Sigmoid colon (tissue), 7 donors: ENCODE measurements around the gene MKRN1. TPM values are rescaled to one million over a fixed set of nuclear protein-coding genes. Genes with fewer than 3 reads are reported as not detected.

Experiments
- DNase-seq: peaks from one replicate; pipeline ENCODE4 v3.0.0-alpha.2; 2019
- H3K27ac ChIP-seq, 4 donors: fragments of 200-600 bp; sonication (generic); one replicate each; pipeline ENCODE4 v1.5.1; 2016 to 2019; ENCODE audit warnings: mild to moderate bottlenecking in 1 of 4
- H3K27me3 ChIP-seq, 3 donors: fragments of 200-600 bp; sonication (generic); one replicate each; pipeline ENCODE4 v1.5.1; 2019; ENCODE audit warnings: mild to moderate bottlenecking in 1 of 3
- H3K36me3 ChIP-seq, 4 donors: fragments of 200-600 bp; sonication (generic); one replicate each; pipeline ENCODE4 v1.5.1; 2016 to 2019
- H3K4me1 ChIP-seq, 4 donors: fragments of 200-600 bp; sonication (generic); one replicate each; pipeline ENCODE4 v1.5.1; 2017 to 2019
- H3K4me3 ChIP-seq, 4 donors: fragments of 200-600 bp; sonication (generic); one replicate each; pipeline ENCODE4 v1.5.1; 2017 to 2019; ENCODE audit warnings: mild to moderate bottlenecking in 2 of 4, moderate library complexity in 1 of 4
- H3K9me3 ChIP-seq, 4 donors: fragments of 200-600 bp in 3 of 4; sonication (generic) in 3 of 4; one replicate each; pipeline versions ENCODE4 v1.5.1 to v1.6.1; 2013 to 2019
- EP300 ChIP-seq, 4 donors: sonication (generic); formaldehyde crosslinking; IDR thresholded peaks; one replicate each; pipeline ENCODE4 v1.6.1; 2017; ENCODE audit warnings: antibody characterized with exemption in 4 of 4
- POLR2A ChIP-seq, 2 donors: fragments of 450-650 bp; IDR thresholded peaks; one replicate each; pipeline ENCODE4 v1.6.1; 2016; ENCODE audit warnings: antibody characterized with exemption in 2 of 2, mild to moderate bottlenecking in 2 of 2, moderate library complexity in 2 of 2
- POLR2AphosphoS5 ChIP-seq, 4 donors: sonication (generic); formaldehyde crosslinking; IDR thresholded peaks; one replicate each; pipeline ENCODE4 v1.6.1; 2017; ENCODE audit warnings: antibody characterized with exemption in 4 of 4
- WGBS, 2 donors: extraction: QIAGEN DNeasy Blood & Tissue Kit; methylation state at CpG; one replicate each; pipeline ENCODE4 v1.1.7; 2013; 5-methylcytosine and 5-hydroxymethylcytosine counted together
- intact Hi-C: fragments of 100-400 bp; cut with DNase I; formaldehyde crosslinking; loops from one replicate; pipeline ENCODE4 v1.15.1; 2023
- polyA plus RNA-seq, 3 donors: library from polyadenylated mRNA; stranded (reverse); fragments of 200-250 nt; gene quantifications; one replicate each; pipeline ENCODE4 v1.2.3, GENCODE V29; 2013
- total RNA-seq, 4 donors: library from RNA; depleted of rRNA; stranded (reverse); fragments of >200 nt; gene quantifications; one replicate each; pipeline ENCODE4 v1.1.0, GENCODE V29; 2016
- TF ChIP-seq, protein P1 (sequence below), 4 experiments: fragments of 450-650 bp in 3 of 4; fragments of 200-600 bp in 1 of 4; IDR thresholded peaks; one replicate each; pipeline ENCODE4 v1.5.1; 2016 to 2019; ENCODE audit warnings: antibody characterized with exemption in 4 of 4, mild to moderate bottlenecking in 3 of 4, moderate library complexity in 2 of 4
- donor health status: healthy with polysubstance abuse.
- donor health status: Bipolar disorder and iron deficiency.
- donor health status: healthy.

MKRN1 gene
- total and polyA plus RNA-seq, 7 donors: 63.5 to 118 (median 73.7) TPM

DNA sequence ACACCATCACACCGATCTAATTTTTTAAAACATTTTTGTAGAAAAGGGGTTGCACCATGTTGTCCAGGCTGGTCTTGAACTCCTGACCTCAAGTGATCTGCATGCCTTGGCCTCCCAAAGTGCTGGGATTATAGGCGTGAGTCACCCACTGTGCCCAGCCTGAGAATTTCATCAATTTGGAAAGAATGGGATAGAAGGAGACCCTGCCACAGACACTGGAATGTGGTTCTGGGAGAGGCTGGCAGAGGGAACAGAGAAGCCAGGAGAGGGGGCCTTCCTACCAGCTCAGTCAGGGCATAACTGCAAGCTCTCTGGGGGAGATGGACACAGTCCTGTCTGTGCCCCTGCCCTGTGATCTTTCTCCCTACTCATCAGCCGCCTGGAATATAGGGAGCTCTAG lies 42.1 kb upstream of the MKRN1 start:
- peaks cover 0 to 24% (median 13%) of the 10 kb centered on the region in 4 donors for H3K4me1 ChIP-seq
- WGBS, 2 donors: 93 to 96% methylated on average over 3 of the region's 3 CpGs

DNA sequence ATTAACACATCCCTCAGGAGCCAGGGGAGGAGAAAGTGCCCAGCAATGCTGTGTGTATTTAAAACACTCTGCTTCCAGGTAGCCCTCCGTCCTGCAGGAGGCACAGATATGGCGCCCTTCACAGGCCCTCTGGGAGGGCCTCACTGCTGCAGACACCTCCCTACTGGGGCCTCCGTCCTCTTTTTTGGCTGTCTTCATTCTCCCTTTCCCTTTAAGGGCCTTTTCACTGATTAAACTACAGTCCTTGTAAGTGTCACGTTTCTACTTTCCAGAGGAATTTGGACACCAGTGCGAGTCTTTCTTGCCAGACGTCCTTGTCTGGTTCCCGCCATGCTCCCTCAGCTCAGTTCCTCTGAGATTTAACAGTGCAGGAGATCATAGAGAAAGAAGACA lies 39.7 kb upstream of the MKRN1 start:
- peak; percentile 69 for DNase-seq
- H3K36me3 ChIP-seq: peaks cover 0 to 4% (median 0%) of the 10 kb centered on the region in 4 donors
- intact Hi-C loops: loop anchor here (5.0 kb wide), 1 partner anchor 42 kb away; the partner anchor contains the start of gene MKRN1
- peak overlapping the region; percentile 55 to 78 (median 68) for H3K27ac ChIP-seq
- WGBS, 2 donors: 14 to 51% methylated on average over 7 of the region's 7 CpGs
- H3K4me3 ChIP-seq: no peak overlapping the region
- H3K9me3 ChIP-seq: no peaks in the 10 kb centered on the region
- TF ChIP-seq, protein P1, sequence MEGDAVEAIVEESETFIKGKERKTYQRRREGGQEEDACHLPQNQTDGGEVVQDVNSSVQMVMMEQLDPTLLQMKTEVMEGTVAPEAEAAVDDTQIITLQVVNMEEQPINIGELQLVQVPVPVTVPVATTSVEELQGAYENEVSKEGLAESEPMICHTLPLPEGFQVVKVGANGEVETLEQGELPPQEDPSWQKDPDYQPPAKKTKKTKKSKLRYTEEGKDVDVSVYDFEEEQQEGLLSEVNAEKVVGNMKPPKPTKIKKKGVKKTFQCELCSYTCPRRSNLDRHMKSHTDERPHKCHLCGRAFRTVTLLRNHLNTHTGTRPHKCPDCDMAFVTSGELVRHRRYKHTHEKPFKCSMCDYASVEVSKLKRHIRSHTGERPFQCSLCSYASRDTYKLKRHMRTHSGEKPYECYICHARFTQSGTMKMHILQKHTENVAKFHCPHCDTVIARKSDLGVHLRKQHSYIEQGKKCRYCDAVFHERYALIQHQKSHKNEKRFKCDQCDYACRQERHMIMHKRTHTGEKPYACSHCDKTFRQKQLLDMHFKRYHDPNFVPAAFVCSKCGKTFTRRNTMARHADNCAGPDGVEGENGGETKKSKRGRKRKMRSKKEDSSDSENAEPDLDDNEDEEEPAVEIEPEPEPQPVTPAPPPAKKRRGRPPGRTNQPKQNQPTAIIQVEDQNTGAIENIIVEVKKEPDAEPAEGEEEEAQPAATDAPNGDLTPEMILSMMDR (IDR thresholded peaks at IDR 0.05): no peak
- TF ChIP-seq EP300 (IDR thresholded peaks at IDR 0.05) (no peak), POLR2AphosphoS5 (IDR thresholded peaks at IDR 0.05) (no peak), POLR2A (IDR thresholded peaks at IDR 0.05) (no peak)
- peaks cover 0 to 24% (median 13%) of the 10 kb centered on the region in 4 donors for H3K4me1 ChIP-seq
- H3K27me3 ChIP-seq: no peaks in the 10 kb centered on the region

More for the DNA sequence above, 42.1 kb upstream of the MKRN1 start:
- Histone ChIP-seq H3K27ac (peak overlapping the region in 1 of 4 donors; percentile 48), H3K27me3 (no peaks in the 10 kb centered on the region), H3K9me3 (no peaks in the 10 kb centered on the region), H3K36me3 (peaks cover 0 to 4% (median 0%) of the 10 kb centered on the region in 4 donors), H3K4me3 (no peak overlapping the region)
- intact Hi-C loops: no loop called here
- TF ChIP-seq POLR2A (IDR thresholded peaks at IDR 0.05) (no peak), EP300 (IDR thresholded peaks at IDR 0.05) (no peak), POLR2AphosphoS5 (IDR thresholded peaks at IDR 0.05) (no peak)
- TF ChIP-seq, protein P1 (IDR thresholded peaks at IDR 0.05): no peak
- no peak for DNase-seq

DNA sequence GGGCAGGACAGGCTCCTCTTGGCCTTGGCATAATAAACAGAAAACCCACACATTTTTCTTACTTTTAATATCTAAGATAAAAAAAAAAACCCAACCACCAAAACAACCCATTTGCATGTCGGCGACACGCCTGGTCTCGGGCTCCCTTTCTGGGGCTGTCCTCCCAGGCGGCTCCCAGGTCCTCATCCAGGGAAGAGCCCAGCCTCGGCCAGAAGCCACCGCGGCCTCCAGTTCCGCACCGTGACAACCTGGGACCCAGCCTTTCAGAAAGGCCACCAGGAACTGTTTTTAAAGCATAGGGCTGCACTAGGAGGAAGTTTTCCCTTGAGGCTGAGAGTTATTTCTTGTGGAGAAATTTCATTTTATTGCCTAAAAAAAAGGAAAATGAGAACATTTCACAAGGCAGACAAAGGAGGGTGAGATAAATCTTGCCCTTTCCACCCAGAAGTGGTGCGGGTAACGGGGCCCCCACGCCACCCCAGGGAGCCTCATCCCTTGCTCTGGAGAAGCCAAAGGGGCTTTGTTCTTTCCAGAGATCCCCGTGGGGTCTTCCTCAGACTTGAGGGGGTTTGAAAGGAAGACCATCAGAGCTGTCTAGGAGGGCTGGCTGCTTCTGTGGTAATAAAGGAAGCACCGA lies 39.2 kb upstream of the MKRN1 start:
- intact Hi-C loops: loop anchor here (1.0 to 5.0 kb wide), 2 partner anchors 41 to 135 kb away; partner anchors contain the start of gene MKRN1

DNA sequence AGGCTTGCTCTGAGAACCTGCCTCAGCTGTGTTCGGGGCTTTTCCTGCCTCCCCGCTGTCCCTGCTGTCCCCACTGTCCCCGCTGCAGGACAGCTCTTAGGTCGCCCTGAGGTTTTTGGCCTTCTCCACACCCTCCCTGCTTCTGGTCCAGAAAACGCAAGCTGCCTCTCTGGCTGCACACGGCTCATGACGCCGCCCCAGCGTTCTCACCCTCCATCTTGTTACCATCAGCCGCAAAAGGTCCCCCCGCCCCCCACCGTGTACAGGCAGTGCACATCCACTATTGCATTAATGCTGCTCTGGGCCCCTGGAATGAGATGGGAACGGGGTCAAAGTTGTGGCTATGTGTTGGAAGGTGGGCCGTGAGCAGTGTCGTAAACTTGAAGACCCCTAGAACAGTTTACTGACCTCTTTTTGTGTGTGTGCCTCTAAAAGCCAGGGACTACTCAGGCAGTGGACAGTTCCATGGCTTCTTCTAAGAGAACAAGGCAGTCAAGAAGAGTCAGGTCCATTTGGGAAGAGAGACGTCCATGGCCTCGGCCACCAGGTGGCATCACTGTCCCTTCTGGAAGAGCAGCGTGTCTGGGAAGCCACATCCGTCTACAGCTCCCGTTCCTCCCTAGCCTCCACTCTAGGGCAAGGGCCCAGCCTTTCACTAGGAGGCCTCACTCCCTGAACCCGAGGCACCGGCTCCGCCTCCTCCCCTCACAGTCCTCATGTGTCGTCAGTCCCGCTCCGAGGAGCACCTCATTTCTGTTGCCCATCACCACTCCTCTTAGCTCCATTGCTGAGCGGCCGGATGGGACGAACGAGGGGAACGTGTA lies 38.5 kb upstream of the MKRN1 start:
- no peak for TF ChIP-seq EP300 (IDR thresholded peaks at IDR 0.05)
- TF ChIP-seq, protein P1 (IDR thresholded peaks at IDR 0.05): peak; percentile 76 to 94 (median 88)
- peak in 2 of 4 donors; percentile 19 to 30 for TF ChIP-seq POLR2AphosphoS5 (IDR thresholded peaks at IDR 0.05)
- TF ChIP-seq POLR2A (IDR thresholded peaks at IDR 0.05): no peak
- Histone ChIP-seq H3K4me1 (peaks cover 0 to 24% (median 13%) of the 10 kb centered on the region in 4 donors), H3K9me3 (no peaks in the 10 kb centered on the region), H3K27ac (peak overlapping the region; percentile 55 to 78 (median 68)), H3K27me3 (no peaks in the 10 kb centered on the region), H3K36me3 (no peaks in the 10 kb centered on the region), H3K4me3 (no peak overlapping the region)
- intact Hi-C loops: loop anchor here (1.0 to 5.0 kb wide), 2 partner anchors 40 to 136 kb away; partner anchors contain the start of gene MKRN1
- DNase-seq: peak; percentile 95
- 44 to 57% methylated on average over 31 of the region's 31 CpGs for WGBS, 2 donors

More for the DNA sequence above, 39.2 kb upstream of the MKRN1 start:
- H3K36me3 ChIP-seq: peaks cover 0 to 4% (median 0%) of the 10 kb centered on the region in 4 donors
- DNase-seq: no peak
- no peaks in the 10 kb centered on the region for H3K27me3 ChIP-seq
- peak overlapping the region; percentile 55 to 78 (median 68) for H3K27ac ChIP-seq
- TF ChIP-seq POLR2A (IDR thresholded peaks at IDR 0.05) (no peak), EP300 (IDR thresholded peaks at IDR 0.05) (no peak), POLR2AphosphoS5 (IDR thresholded peaks at IDR 0.05) (no peak)
- TF ChIP-seq, protein P1 (IDR thresholded peaks at IDR 0.05): no peak
- H3K9me3 ChIP-seq: no peaks in the 10 kb centered on the region
- no peak overlapping the region for H3K4me3 ChIP-seq
- 65 to 86% methylated on average over 15 of the region's 15 CpGs for WGBS, 2 donors
- H3K4me1 ChIP-seq: peaks cover 0 to 24% (median 13%) of the 10 kb centered on the region in 4 donors
